Keratinocyte (primary cell): ENCODE data around the gene LRBA. TPM values are rescaled to one million over a fixed set of nuclear protein-coding genes. Genes with fewer than 3 reads are reported as not detected.

ENCODE experiments used
- DNase-seq: peaks from one replicate; pipeline ENCODE4 v3.0.0-alpha.2; 2011; ENCODE audit warnings: low read depth, missing footprints, low spot score
- FAIRE-seq: peaks from 2 replicates; lab custom pipeline; 2011; peaks lifted over from hg19 to GRCh38; lab: Jason Lieb, UNC
- H2AFZ ChIP-seq: 2 replicates; pipeline ENCODE4 v1.6.0; 2012; ENCODE audit warnings: low read length, control low read depth, inconsistent platforms; ENCODE audit not compliant: control insufficient read depth
- H3K27ac ChIP-seq: 2 replicates; pipeline ENCODE4 v1.5.1; 2011; ENCODE audit warnings: low read length; ENCODE audit not compliant: control insufficient read depth, insufficient read depth
- H3K27me3 ChIP-seq: 3 replicates; pipeline ENCODE4 v1.6.0; 2011; ENCODE audit warnings: low read length; ENCODE audit not compliant: control insufficient read depth, insufficient read depth; ENCODE audit errors: extremely low read depth
- H3K36me3 ChIP-seq, 2 experiments: 2 replicates in 1 of 2; 3 replicates in 1 of 2; pipeline ENCODE4 v1.5.1; 2011; ENCODE audit warnings: low read length in 2 of 2, mild to moderate bottlenecking in 1 of 2; ENCODE audit not compliant: control insufficient read depth in 2 of 2, insufficient read depth in 2 of 2; ENCODE audit errors: extremely low read depth in 1 of 2
- H3K4me1 ChIP-seq: 3 replicates; pipeline ENCODE4 v1.5.1; 2011; ENCODE audit warnings: low read length; ENCODE audit not compliant: control insufficient read depth, insufficient read depth; ENCODE audit errors: extremely low read depth
- H3K4me2 ChIP-seq: 3 replicates; pipeline ENCODE4 v1.6.0; 2011; ENCODE audit warnings: low read depth, low read length; ENCODE audit not compliant: control insufficient read depth, insufficient read depth; ENCODE audit errors: extremely low read depth
- H3K4me3 ChIP-seq, 3 experiments: fragments of 200-600 bp in 1 of 3; sonication (generic) in 1 of 3; 2 replicates in 2 of 3; 3 replicates in 1 of 3; pipeline ENCODE4 v1.5.1; 2011 to 2016; ENCODE audit warnings: low read length in 3 of 3, mild to moderate bottlenecking in 3 of 3, control low read depth in 2 of 3, inconsistent platforms in 1 of 3, low read depth in 1 of 3, mixed read lengths in 1 of 3, mixed run types in 1 of 3, moderate library complexity in 1 of 3; ENCODE audit not compliant: control insufficient read depth in 2 of 3, insufficient read depth in 2 of 3; ENCODE audit errors: extremely low read depth in 1 of 3
- H3K79me2 ChIP-seq: 2 replicates; pipeline ENCODE4 v1.6.0; 2012; ENCODE audit warnings: low read length; ENCODE audit not compliant: control insufficient read depth, insufficient read depth
- H3K9ac ChIP-seq: 3 replicates; pipeline ENCODE4 v1.6.0; 2011; ENCODE audit warnings: low read length; ENCODE audit not compliant: control insufficient read depth, insufficient read depth; ENCODE audit errors: extremely low read depth
- H3K9me1 ChIP-seq: 3 replicates; pipeline ENCODE4 v1.6.0; 2011; ENCODE audit warnings: low read length; ENCODE audit not compliant: control insufficient read depth, insufficient read depth; ENCODE audit errors: extremely low read depth
- H3K9me3 ChIP-seq: 2 replicates; pipeline ENCODE4 v1.5.1; 2012; ENCODE audit warnings: low read depth, low read length; ENCODE audit not compliant: control insufficient read depth
- H4K20me1 ChIP-seq: 3 replicates; pipeline ENCODE4 v1.6.0; 2011; ENCODE audit warnings: low read length; ENCODE audit not compliant: control insufficient read depth, insufficient read depth; ENCODE audit errors: extremely low read depth
- EZH2 ChIP-seq: IDR thresholded peaks from one replicate; pipeline ENCODE4 v1.6.1; 2012; ENCODE audit warnings: inconsistent platforms, mild to moderate bottlenecking, low read length, moderate library complexity
- dilution Hi-C: fragments of 300-500 bp; cut with MboI; formaldehyde crosslinking; loops from one replicate; pipeline ENCODE4 v1.7.0; 2020; ENCODE audit warnings: low sequenced_read_pairs; ENCODE audit not compliant: extremely low pct_ligation_motif_present
- polyA plus RNA-seq, 5 experiments: library from polyadenylated mRNA; depleted of rRNA in 3 of 5; stranded (reverse) in 3 of 5; stranded (forward) in 1 of 5; unstranded in 1 of 5; fragments of >200 nt; gene quantifications; 1 replicate in 1 of 5; 2 replicates in 3 of 5; 3 replicates in 1 of 5; pipeline versions ENCODE4 v1.2.1 to v1.2.3, GENCODE V29; 2011 to 2012; ENCODE audit warnings: missing spikeins in 2 of 5, low read depth in 1 of 5, low replicate concordance in 1 of 5
- TF ChIP-seq, protein P1 (sequence below), 3 experiments: IDR thresholded peaks in 1 of 3; conservative IDR thresholded peaks in 1 of 3; optimal IDR thresholded peaks in 1 of 3; 2 replicates in 2 of 3; 3 replicates in 1 of 3; pipeline versions ENCODE3 to v1.5.1; 2011; ENCODE audit warnings: low read length in 3 of 3, mild to moderate bottlenecking in 3 of 3, moderate library complexity in 2 of 3, control low read depth in 1 of 3, inconsistent platforms in 1 of 3; ENCODE audit not compliant: insufficient read depth in 2 of 3; ENCODE audit errors: extremely low read depth in 1 of 3

LRBA gene
- polyA plus RNA-seq, 1 donor (not counting 4 experiments of a cell fraction or from before 2014, with no cell fraction given) = 35.6 TPM

GRCh38 chr4:150368667-150369066 lies 646.4 kb downstream of the LRBA start:
- Histone ChIP-seq H4K20me1 (no peaks in the 10 kb centered on the region), H3K9me1 (no peaks in the 10 kb centered on the region), H3K4me1 (no peaks in the 10 kb centered on the region), H3K79me2 (no peaks in the 10 kb centered on the region), H3K9ac (no peak overlapping the region), H3K4me2 (no peak overlapping the region), H3K9me3 (no peaks in the 10 kb centered on the region), H3K27me3 (no peaks in the 10 kb centered on the region), H2AFZ (no peak overlapping the region), H3K36me3 (no peaks in the 10 kb centered on the region), H3K27ac (no peak overlapping the region), H3K4me3 (no peak overlapping the region)
- FAIRE-seq (no peak), DNase-seq (no peak)
- TF ChIP-seq, protein P1, sequence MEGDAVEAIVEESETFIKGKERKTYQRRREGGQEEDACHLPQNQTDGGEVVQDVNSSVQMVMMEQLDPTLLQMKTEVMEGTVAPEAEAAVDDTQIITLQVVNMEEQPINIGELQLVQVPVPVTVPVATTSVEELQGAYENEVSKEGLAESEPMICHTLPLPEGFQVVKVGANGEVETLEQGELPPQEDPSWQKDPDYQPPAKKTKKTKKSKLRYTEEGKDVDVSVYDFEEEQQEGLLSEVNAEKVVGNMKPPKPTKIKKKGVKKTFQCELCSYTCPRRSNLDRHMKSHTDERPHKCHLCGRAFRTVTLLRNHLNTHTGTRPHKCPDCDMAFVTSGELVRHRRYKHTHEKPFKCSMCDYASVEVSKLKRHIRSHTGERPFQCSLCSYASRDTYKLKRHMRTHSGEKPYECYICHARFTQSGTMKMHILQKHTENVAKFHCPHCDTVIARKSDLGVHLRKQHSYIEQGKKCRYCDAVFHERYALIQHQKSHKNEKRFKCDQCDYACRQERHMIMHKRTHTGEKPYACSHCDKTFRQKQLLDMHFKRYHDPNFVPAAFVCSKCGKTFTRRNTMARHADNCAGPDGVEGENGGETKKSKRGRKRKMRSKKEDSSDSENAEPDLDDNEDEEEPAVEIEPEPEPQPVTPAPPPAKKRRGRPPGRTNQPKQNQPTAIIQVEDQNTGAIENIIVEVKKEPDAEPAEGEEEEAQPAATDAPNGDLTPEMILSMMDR (optimal IDR thresholded peaks at IDR 0.05 in 1 of 3, IDR thresholded peaks at IDR 0.05 in 1 of 3, conservative IDR thresholded peaks at IDR 0.05 in 1 of 3; ENCODE audit: extremely low read depth in 1 of 3, insufficient read depth in 2 of 3, low read length in 3 of 3) = no peak
- no peak for TF ChIP-seq EZH2
- dilution Hi-C loops = no loop called here

- Histone ChIP-seq H3K4me1 (no peaks in the 10 kb centered on the region), H3K36me3 (no peaks in the 10 kb centered on the region), H3K79me2 (no peaks in the 10 kb centered on the region), H4K20me1 (no peaks in the 10 kb centered on the region), H3K9ac (no peak overlapping the region), H3K27ac (no peak overlapping the region), H3K9me1 (no peaks in the 10 kb centered on the region), H3K9me3 (no peaks in the 10 kb centered on the region), H2AFZ (no peak overlapping the region), H3K4me3 (no peak overlapping the region), H3K27me3 (no peaks in the 10 kb centered on the region), H3K4me2 (no peak overlapping the region)
- dilution Hi-C loops = no loop called here
- DNase-seq (no peak), FAIRE-seq (no peak)
- TF ChIP-seq, protein P1 (optimal IDR thresholded peaks at IDR 0.05 in 1 of 3, IDR thresholded peaks at IDR 0.05 in 1 of 3, conservative IDR thresholded peaks at IDR 0.05 in 1 of 3; ENCODE audit: extremely low read depth in 1 of 3, insufficient read depth in 2 of 3, low read length in 3 of 3) = no peak
- no peak for TF ChIP-seq EZH2
Measured at GRCh38 chr4:150367326-150367725, 647.8 kb downstream of the LRBA start.
